KOPT-K1 (cell line): ENCODE results near the gene LYRM7.

Experiments used
- H3K27ac ChIP-seq: fragments of 200-600 bp; sonication (generic); 2 replicates; pipeline ENCODE4 v1.5.1; 2016; ENCODE audit warnings: antibody characterized with exemption, mild to moderate bottlenecking, low read depth, low read length; ENCODE audit not compliant: poor library complexity, severe bottlenecking
- H3K36me3 ChIP-seq: fragments of 200-600 bp; sonication (generic); 2 replicates; pipeline ENCODE4 v1.5.1; 2017; ENCODE audit warnings: antibody characterized with exemption, mild to moderate bottlenecking, low read length, moderate library complexity; ENCODE audit not compliant: insufficient read depth
- H3K9me3 ChIP-seq: fragments of 200-600 bp; sonication (generic); 2 replicates; pipeline ENCODE4 v1.5.1; 2017; ENCODE audit warnings: antibody characterized with exemption, low read length, mild to moderate bottlenecking; ENCODE audit not compliant: insufficient read depth, poor library complexity, severe bottlenecking

Gene LYRM7

GRCh38 chr5:131221888-131222287 lies 51.1 kb downstream of the LYRM7 start:
- H3K36me3 ChIP-seq: peaks cover 28% of the 10 kb centered on the region; the same call in 1 of the 2 replicates
- H3K9me3 ChIP-seq: no peaks in the 10 kb centered on the region
- H3K27ac ChIP-seq: no peak overlapping the region

GRCh38 chr5:131222731-131223130 lies 52.0 kb downstream of the LYRM7 start:
- Histone ChIP-seq H3K9me3 (no peaks in the 10 kb centered on the region), H3K36me3 (peaks cover 28% of the 10 kb centered on the region; the same call in 1 of the 2 replicates), H3K27ac (no peak overlapping the region)

GRCh38 chr5:131223751-131224386 lies 53.1 kb downstream of the LYRM7 start:
- no peaks in the 10 kb centered on the region for H3K9me3 ChIP-seq
- H3K36me3 ChIP-seq: peaks cover 28% of the 10 kb centered on the region; the same call in 1 of the 2 replicates
- H3K27ac ChIP-seq: peak overlapping the region; percentile 43

- no peaks in the 10 kb centered on the region for H3K9me3 ChIP-seq
- H3K36me3 ChIP-seq: peaks cover 28% of the 10 kb centered on the region; the same call in 1 of the 2 replicates
- peak overlapping the region; percentile 43 for H3K27ac ChIP-seq
Measured at GRCh38 chr5:131224387-131225201, 53.9 kb downstream of the LYRM7 start.

- H3K9me3 ChIP-seq: no peaks in the 10 kb centered on the region
- H3K36me3 ChIP-seq: peaks cover 28% of the 10 kb centered on the region; the same call in 1 of the 2 replicates
- H3K27ac ChIP-seq: peak overlapping the region; percentile 43
Measured at GRCh38 chr5:131225282-131225974, 54.7 kb downstream of the LYRM7 start.

- Histone ChIP-seq H3K36me3 (peaks cover 26% of the 10 kb centered on the region; the same call in 1 of the 2 replicates), H3K9me3 (no peaks in the 10 kb centered on the region), H3K27ac (no peak overlapping the region)
Measured at GRCh38 chr5:131226899-131227298, 56.2 kb downstream of the LYRM7 start.

- H3K9me3 ChIP-seq: no peaks in the 10 kb centered on the region
- H3K36me3 ChIP-seq: peaks cover 29% of the 10 kb centered on the region; the same call in 1 of the 2 replicates
- H3K27ac ChIP-seq: peak overlapping the region; percentile 48
Measured at GRCh38 chr5:131228646-131229045, 57.9 kb downstream of the LYRM7 start.

GRCh38 chr5:131229623-131230022 lies 58.9 kb downstream of the LYRM7 start:
- Histone ChIP-seq H3K27ac (peak overlapping the region; percentile 35), H3K9me3 (no peaks in the 10 kb centered on the region), H3K36me3 (peaks cover 27% of the 10 kb centered on the region; the same call in 1 of the 2 replicates)

- peak overlapping the region; percentile 2 for H3K27ac ChIP-seq
- peaks cover 21% of the 10 kb centered on the region; the same call in 1 of the 2 replicates for H3K36me3 ChIP-seq
Measured at GRCh38 chr5:131230406-131230805, 59.7 kb downstream of the LYRM7 start.

GRCh38 chr5:131239686-131240085 lies 68.9 kb downstream of the LYRM7 start:
- no peak overlapping the region for H3K27ac ChIP-seq
- H3K36me3 ChIP-seq: peaks cover 12% of the 10 kb centered on the region; the same call in 1 of the 2 replicates

More at GRCh38 chr5:131230406-131230805, 59.7 kb downstream of the LYRM7 start:
- H3K9me3 ChIP-seq: no peaks in the 10 kb centered on the region

GRCh38 chr5:131242728-131243255 lies 72.0 kb downstream of the LYRM7 start:
- Histone ChIP-seq H3K36me3 (peaks cover 18% of the 10 kb centered on the region), H3K27ac (no peak overlapping the region), H3K9me3 (peaks cover 7% of the 10 kb centered on the region)

More at GRCh38 chr5:131239686-131240085, 68.9 kb downstream of the LYRM7 start:
- no peaks in the 10 kb centered on the region for H3K9me3 ChIP-seq

GRCh38 chr5:131245312-131245711 lies 74.6 kb downstream of the LYRM7 start:
- no peak overlapping the region for H3K27ac ChIP-seq
- H3K36me3 ChIP-seq: peaks cover 9% of the 10 kb centered on the region; the same call in 1 of the 2 replicates
- H3K9me3 ChIP-seq: peaks cover 7% of the 10 kb centered on the region

GRCh38 chr5:131245948-131246347 lies 75.2 kb downstream of the LYRM7 start:
- Histone ChIP-seq H3K36me3 (peaks cover 9% of the 10 kb centered on the region; the same call in 1 of the 2 replicates), H3K9me3 (peaks cover 7% of the 10 kb centered on the region), H3K27ac (no peak overlapping the region)

GRCh38 chr5:131246504-131246903 lies 75.8 kb downstream of the LYRM7 start:
- H3K9me3 ChIP-seq: peaks cover 7% of the 10 kb centered on the region
- no peak overlapping the region for H3K27ac ChIP-seq
- peaks cover 9% of the 10 kb centered on the region; the same call in 1 of the 2 replicates for H3K36me3 ChIP-seq
